ENCODE data around the gene KIAA1958. TPM values are rescaled to one million over a fixed set of nuclear protein-coding genes. Genes with fewer than 3 reads are reported as not detected.

The KIAA1958 gene
- total RNA-seq, 1 donor from 2014 or later, result 12.0 TPM

- Histone ChIP-seq H3K4me3 (no peak overlapping the region), H3K4me1 (no peaks in the 10 kb centered on the region), H3K36me3 (no peaks in the 10 kb centered on the region), H3K9me3 (no peaks in the 10 kb centered on the region), H3K27me3 (no peaks in the 10 kb centered on the region), H3K27ac (no peak overlapping the region)
- TF ChIP-seq POLR2A (IDR thresholded peaks at IDR 0.05), result no peak
- no peak for TF ChIP-seq CTCF (IDR thresholded peaks at IDR 0.05)
- no peak for TF ChIP-seq POLR2AphosphoS5 (IDR thresholded peaks at IDR 0.05; ENCODE audit: insufficient read depth in 1 of 2, low read depth in 1 of 2)
- intact Hi-C loops (cut with DNase I), result no loop called here
- DNase-seq (ENCODE audit: extremely low spot score in 2 of 2), result no peak
These were observed 153.7 kb downstream of the KIAA1958 start for GRCh38 chr9:112640311-112640710.

GRCh38 chr9:112642126-112642525 lies 155.5 kb downstream of the KIAA1958 start:
- Histone ChIP-seq H3K4me3 (no peak overlapping the region), H3K36me3 (no peaks in the 10 kb centered on the region), H3K27ac (no peak overlapping the region), H3K4me1 (no peaks in the 10 kb centered on the region), H3K27me3 (no peaks in the 10 kb centered on the region), H3K9me3 (no peaks in the 10 kb centered on the region)
- DNase-seq (ENCODE audit: extremely low spot score in 2 of 2), result no peak
- intact Hi-C loops (cut with DNase I), result no loop called here
- TF ChIP-seq POLR2AphosphoS5 (IDR thresholded peaks at IDR 0.05; ENCODE audit: insufficient read depth in 1 of 2, low read depth in 1 of 2) (no peak), POLR2A (IDR thresholded peaks at IDR 0.05) (no peak), CTCF (IDR thresholded peaks at IDR 0.05) (no peak)

- Histone ChIP-seq H3K27ac (no peak overlapping the region), H3K36me3 (no peaks in the 10 kb centered on the region), H3K4me3 (no peak overlapping the region), H3K27me3 (no peaks in the 10 kb centered on the region), H3K9me3 (peaks cover 6% of the 10 kb centered on the region), H3K4me1 (no peaks in the 10 kb centered on the region)
- no peak for DNase-seq (ENCODE audit: extremely low spot score in 2 of 2)
- intact Hi-C loops (cut with DNase I), result no loop called here
- no peak for TF ChIP-seq POLR2A (IDR thresholded peaks at IDR 0.05)
- no peak for TF ChIP-seq CTCF (IDR thresholded peaks at IDR 0.05)
- TF ChIP-seq POLR2AphosphoS5 (IDR thresholded peaks at IDR 0.05; ENCODE audit: insufficient read depth in 1 of 2, low read depth in 1 of 2), result no peak
These were observed 161.0 kb downstream of the KIAA1958 start for GRCh38 chr9:112647596-112647995.

GRCh38 chr9:112648624-112649023 lies 162.0 kb downstream of the KIAA1958 start:
- Histone ChIP-seq H3K27me3 (no peaks in the 10 kb centered on the region), H3K4me3 (no peak overlapping the region), H3K27ac (no peak overlapping the region), H3K4me1 (no peaks in the 10 kb centered on the region), H3K9me3 (peaks cover 6% of the 10 kb centered on the region), H3K36me3 (no peaks in the 10 kb centered on the region)
- no peak for TF ChIP-seq POLR2AphosphoS5 (IDR thresholded peaks at IDR 0.05; ENCODE audit: insufficient read depth in 1 of 2, low read depth in 1 of 2)
- TF ChIP-seq CTCF (IDR thresholded peaks at IDR 0.05), result no peak
- no peak for TF ChIP-seq POLR2A (IDR thresholded peaks at IDR 0.05)
- no peak for DNase-seq (ENCODE audit: extremely low spot score in 2 of 2)
- intact Hi-C loops (cut with DNase I), result no loop called here

GRCh38 chr9:112654282-112654681 lies 167.7 kb downstream of the KIAA1958 start:
- intact Hi-C loops (cut with DNase I), result no loop called here
- TF ChIP-seq CTCF (IDR thresholded peaks at IDR 0.05) (no peak), POLR2A (IDR thresholded peaks at IDR 0.05) (no peak), POLR2AphosphoS5 (IDR thresholded peaks at IDR 0.05; ENCODE audit: insufficient read depth in 1 of 2, low read depth in 1 of 2) (no peak)
- H3K36me3 ChIP-seq, result no peaks in the 10 kb centered on the region
- H3K27ac ChIP-seq, result no peak overlapping the region
- H3K4me3 ChIP-seq, result no peak overlapping the region
- no peaks in the 10 kb centered on the region for H3K27me3 ChIP-seq
- no peaks in the 10 kb centered on the region for H3K4me1 ChIP-seq
- no peak for DNase-seq (ENCODE audit: extremely low spot score in 2 of 2)
- H3K9me3 ChIP-seq, result peaks cover 3% of the 10 kb centered on the region
